ENCODE measurements around the gene SMPX.

Gene SMPX

DNA sequence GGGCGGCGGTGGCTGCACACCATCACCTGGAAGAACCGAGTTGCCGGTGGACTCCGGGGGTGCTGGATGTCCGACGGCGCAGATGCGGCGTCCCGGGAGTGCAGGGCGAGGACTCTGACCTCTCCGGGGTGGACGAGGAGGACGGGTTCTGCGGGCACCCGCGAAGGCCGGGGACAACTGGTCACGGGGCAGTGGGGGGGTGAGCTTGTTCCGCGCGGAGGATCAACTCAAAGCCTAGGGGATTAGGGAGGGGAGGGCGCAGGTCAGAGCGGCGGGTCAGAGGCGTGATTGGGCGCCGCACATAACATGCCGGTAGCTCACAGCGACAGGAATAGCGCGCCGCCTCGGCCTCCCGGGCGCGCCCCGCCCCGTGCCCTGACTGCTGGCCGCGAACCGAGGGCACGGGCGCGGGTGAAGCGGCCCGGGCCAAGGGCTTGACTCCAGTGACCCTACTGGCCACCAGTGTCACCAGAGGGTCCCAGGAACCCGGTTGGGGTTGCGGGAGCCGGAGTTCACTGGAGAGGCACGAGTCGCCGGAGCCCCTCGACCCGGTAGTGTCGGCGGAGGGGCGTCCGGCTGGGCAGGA lies 99.7 kb downstream of the SMPX start, which contains the start of gene KLHL34:
TSS of gene KLHL34 (minus strand) at position 179 of the 586 bp plus-strand sequence. CDS start 542 bp downstream, outside the sequence.
- DNase-seq (ENCODE audit: low read depth, low spot score): no peak

DNA sequence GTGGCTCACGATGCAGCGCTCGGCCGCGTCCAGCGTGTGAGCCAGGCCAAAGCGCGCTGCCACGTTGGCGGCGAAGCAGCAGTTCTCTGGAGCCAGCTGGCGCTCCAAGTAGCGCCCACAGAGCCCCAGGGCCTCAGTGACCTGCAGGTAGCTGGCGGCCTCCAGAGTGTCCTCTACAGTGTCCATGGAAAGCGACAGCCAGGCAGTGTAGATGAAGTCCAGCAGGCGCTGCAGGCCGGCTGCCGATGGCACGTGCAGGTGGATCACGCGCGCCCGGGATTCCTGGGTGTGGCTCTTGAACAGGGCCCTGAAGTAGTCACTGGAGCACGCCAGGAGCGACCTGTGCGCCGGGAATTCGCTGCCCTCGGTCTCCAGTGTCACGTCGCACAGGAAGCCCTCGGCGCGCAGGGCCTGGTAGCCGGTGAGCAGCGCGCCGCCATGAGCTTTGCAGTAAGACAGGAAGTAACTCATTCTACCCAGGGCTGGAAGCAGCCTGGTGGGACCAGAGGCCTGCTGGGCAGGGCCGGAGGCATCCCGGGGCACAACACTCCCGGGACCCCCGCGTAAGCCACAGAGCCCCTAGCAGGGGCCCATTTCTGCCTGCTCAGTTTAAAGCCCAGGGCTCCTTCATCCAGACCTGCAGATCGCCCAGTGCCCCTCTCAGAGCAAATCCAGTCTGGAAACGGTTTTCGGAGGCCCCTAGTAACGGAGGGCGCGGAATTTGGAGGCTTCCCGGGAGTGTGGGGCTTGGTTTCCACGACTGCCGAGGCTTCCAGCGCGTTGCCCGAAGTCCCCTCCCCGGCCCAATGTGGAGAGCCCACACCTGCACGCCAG lies 100.4 kb downstream of the SMPX start:
- no peak for DNase-seq (ENCODE audit: low read depth, low spot score)

DNA sequence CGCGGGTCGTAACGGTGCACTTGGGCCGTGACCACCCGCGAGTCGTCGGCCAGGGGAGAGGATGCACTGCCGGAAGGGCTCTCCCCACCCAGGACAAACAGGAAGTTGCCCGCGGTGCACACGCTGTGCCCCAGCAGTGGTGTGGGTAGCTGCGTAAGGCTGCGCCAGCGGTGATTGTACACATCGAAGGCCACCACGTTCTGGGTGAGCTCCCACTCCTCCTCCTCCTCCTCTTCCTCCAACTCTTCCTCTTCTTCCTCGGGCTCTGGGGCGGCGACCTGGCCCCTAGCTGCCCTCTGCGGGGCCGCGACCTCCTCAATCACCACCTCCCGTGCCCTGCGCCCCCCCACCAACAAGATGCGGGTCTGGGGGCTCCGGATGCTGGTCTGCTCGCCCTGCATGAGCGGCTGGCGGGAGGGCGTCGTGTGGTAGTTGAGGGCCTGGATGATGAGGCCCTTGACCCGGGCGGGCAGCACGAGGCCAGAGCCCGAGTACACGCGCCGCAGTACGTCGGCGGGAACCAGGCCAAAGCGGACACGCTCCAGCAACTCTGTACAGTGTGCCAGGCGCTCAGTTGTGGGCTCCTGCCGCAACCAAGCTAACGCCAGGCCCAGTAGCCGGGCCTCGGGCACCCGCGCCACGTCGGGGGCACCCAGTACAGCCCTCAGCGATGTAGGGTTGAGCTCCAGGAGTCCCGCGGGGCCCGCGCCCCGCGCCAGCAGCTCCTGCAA lies 101.2 kb downstream of the SMPX start:
- no peak for DNase-seq (ENCODE audit: low read depth, low spot score)

All from iPS DF 19.7 (cell line).